Measurements from ENCODE around the gene TFF2. TPM values are rescaled to one million over a fixed set of nuclear protein-coding genes. Genes with fewer than 3 reads are reported as not detected.

TFF2 gene
- total and polyA plus RNA-seq, 2 of the 4 experiments (the other 2 are of a cell fraction) = not detected

GRCh38 chr21:42373196-42373907, 22.6 kb upstream of the TFF2 start:
- Histone ChIP-seq H3K23ac (ENCODE audit: low read depth, low read length) (no peak overlapping the region), H2AK9ac (replicated peaks; ENCODE audit: low read depth, low read length, poor library complexity) (no peak overlapping the region), H2AK5ac (ENCODE audit: low read depth, low read length) (no peak overlapping the region), H4K5ac (ENCODE audit: low read depth, low read length) (no peak overlapping the region), H3K9me1 (ENCODE audit: insufficient read depth, low read length) (no peaks in the 10 kb centered on the region), H3K18ac (ENCODE audit: low read depth, low read length) (no peak overlapping the region), H3K4me1 (ENCODE audit: control insufficient read depth, insufficient read depth, low read length) (no peaks in the 10 kb centered on the region), H3K27ac (ENCODE audit: insufficient read depth, low read length) (no peak overlapping the region), H4K91ac (ENCODE audit: insufficient read depth, low read depth, low read length) (no peak overlapping the region), H2BK120ac (ENCODE audit: low read depth, low read length) (no peak overlapping the region), H3K9me3 (ENCODE audit: control insufficient read depth, insufficient read depth, low read length) (no peaks in the 10 kb centered on the region), H3K56ac (ENCODE audit: extremely low read depth, insufficient read depth, low read length) (no peak overlapping the region), H2AFZ (replicated peaks; ENCODE audit: low read length, poor library complexity) (no peak overlapping the region), H3K4ac (ENCODE audit: low read depth, low read length) (no peak overlapping the region), H4K8ac (ENCODE audit: low read depth in 2 of 2, low read length in 2 of 2) (no peak overlapping the region), H3K79me1 (ENCODE audit: low read depth in 1 of 2, low read length in 2 of 2) (no peaks in the 10 kb centered on the region), H3K14ac (replicated peaks; ENCODE audit: low read depth, low read length) (no peak overlapping the region), H4K20me1 (ENCODE audit: insufficient read depth, low read length) (no peaks in the 10 kb centered on the region), H2BK5ac (ENCODE audit: low read depth, low read length, poor library complexity, severe bottlenecking) (no peak overlapping the region), H3K4me2 (ENCODE audit: low read depth, low read length) (no peak overlapping the region), H3K36me3 (ENCODE audit: control insufficient read depth, insufficient read depth, low read length) (no peaks in the 10 kb centered on the region), H2BK20ac (ENCODE audit: low read depth, low read length) (no peak overlapping the region), H3K4me3 (ENCODE audit: insufficient read depth, low read depth, low read length) (no peak overlapping the region), H3K27me3 (ENCODE audit: control insufficient read depth, insufficient read depth, low read length) (peaks cover 26% of the 10 kb centered on the region; the same call in 1 of the 2 replicates), H2BK15ac (ENCODE audit: low read depth, low read length) (no peak overlapping the region), H3K9ac (ENCODE audit: low read depth, low read length) (no peak overlapping the region)
- intact Hi-C loops (cut with micrococcal nuclease) = no loop called here
- ATAC-seq (ENCODE audit: low read depth) (no peak), DNase-seq (no peak)
- POLR2A ChIA-PET (ENCODE audit: unreplicated experiment) = no interaction called here
- in situ Hi-C loops (cut with MboI; ENCODE audit: low sequenced_read_pairs) = no loop called here
- CTCF ChIA-PET = no interaction called here
- 55% methylated on average over 11 of the region's 25 CpGs; no CpG with 5 or more reads in 1 of the 2 experiments for WGBS, 2 experiments (ENCODE audit: extremely low coverage in 2 of 2, insufficient read length in 1 of 2)
- dilution Hi-C loops (cut with HindIII; ENCODE audit: low sequenced_read_pairs, unreplicated experiment) = no loop called here
- no TSS peak for BruUV-seq (replicated peaks)
- no peak for TF ChIP-seq SMC3 (IDR thresholded peaks at IDR 0.05; ENCODE audit: low read depth, low read length)
- no peak for TF ChIP-seq CHD1 (IDR thresholded peaks at IDR 0.05; ENCODE audit: low read depth, low read length)
- no peak for TF ChIP-seq MXI1 (IDR thresholded peaks at IDR 0.05; ENCODE audit: borderline replicate concordance, low read depth, low read length)
